ENCODE results near the gene GLMP.

DNA sequence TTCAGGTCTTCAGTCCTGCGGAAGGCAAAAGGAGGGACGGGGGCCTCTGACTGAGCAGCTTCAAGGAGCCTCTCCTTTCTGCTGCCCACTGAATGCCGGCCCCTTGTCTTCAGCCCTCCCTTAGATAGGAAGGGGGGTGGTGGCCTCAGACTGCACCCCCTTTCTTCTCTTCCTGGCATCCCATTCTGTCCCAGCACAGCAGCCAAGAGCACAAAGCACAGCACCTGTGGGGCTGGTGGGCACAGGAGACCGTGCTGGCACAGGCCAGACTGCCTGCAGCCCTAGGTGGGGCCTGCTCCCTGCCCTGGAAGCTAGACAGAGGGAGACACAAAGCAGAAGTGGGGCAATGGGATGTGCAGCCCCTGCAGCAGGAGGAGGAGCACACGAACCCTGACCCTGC is 45.9 kb downstream of the GLMP start:
- TF ChIP-seq SIN3A (IDR thresholded peaks at IDR 0.05; ENCODE audit: borderline replicate concordance, insufficient read depth, low read depth, low read length) (no peak), REST (IDR thresholded peaks at IDR 0.05; ENCODE audit: insufficient read depth in 1 of 2, low read depth in 2 of 2, low read length in 1 of 2) (no peak)
